OCI-LY3 (cell line): Measurements from ENCODE around the gene C1QTNF1.

Experiments used
- CTCF ChIP-seq: fragments of 200-600, 300-600 bp; sonication (generic); IDR thresholded peaks from 2 replicates; pipeline ENCODE4 v1.5.1; 2014; ENCODE audit warnings: antibody characterized with exemption, low read length, low read depth
- EZH2phosphoT487 ChIP-seq: fragments of 200-600 bp; shearing (Covaris generic); IDR thresholded peaks from 2 replicates; pipeline ENCODE4 v1.6.1; 2018; ENCODE audit warnings: antibody characterized with exemption, mixed run types, low read depth

GRCh38 chr17:78986048-78986648 lies 37.8 kb upstream of the C1QTNF1 start:
- TF ChIP-seq CTCF = peak; percentile 15
- TF ChIP-seq EZH2phosphoT487 = no peak
